ENCODE measurements around the gene COLEC11.

GRCh38 chr2:3670376-3670775 is 75.5 kb downstream of the COLEC11 start:
- no peak for TF ChIP-seq EZH2phosphoT487 (IDR thresholded peaks at IDR 0.05; ENCODE audit: unreplicated experiment)
- no peak for TF ChIP-seq CTCF (conservative IDR thresholded peaks at IDR 0.05; ENCODE audit: low read depth in 2 of 2)
- no peak for TF ChIP-seq EZH2 (IDR thresholded peaks at IDR 0.05; ENCODE audit: low read depth, unreplicated experiment)
- no peak for TF ChIP-seq JUNB (IDR thresholded peaks at IDR 0.05; ENCODE audit: unreplicated experiment)
- TF ChIP-seq CREB1 (CRISPR knock-in tag; IDR thresholded peaks at IDR 0.05; ENCODE audit: low read depth) = no peak
- TF ChIP-seq REST (IDR thresholded peaks at IDR 0.05; ENCODE audit: unreplicated experiment) = no peak
- TF ChIP-seq ZNF331 (CRISPR knock-in tag; IDR thresholded peaks at IDR 0.05; ENCODE audit: low read depth) = no peak
- TF ChIP-seq POLR2AphosphoS5 (IDR thresholded peaks at IDR 0.05; ENCODE audit: low read depth) = no peak
- TF ChIP-seq ETS1 (IDR thresholded peaks at IDR 0.05) = no peak
- no peak for TF ChIP-seq STAT1 (IDR thresholded peaks at IDR 0.05; ENCODE audit: unreplicated experiment)
- TF ChIP-seq ZNF114 (CRISPR knock-in tag; IDR thresholded peaks at IDR 0.05) = no peak

Data from GM23338 (cell line).